Activated naive CD4-positive, alpha-beta T cell treated with anti-CD3 and anti-CD28 coated beads for 36 hours (primary cell): ENCODE measurements around the gene ATP6V0B. TPM values are rescaled to one million over a fixed set of nuclear protein-coding genes. Genes with fewer than 3 reads are reported as not detected.

Source experiments
- CTCF ChIA-PET: fragments of 350-600 bp; sonication (Branson Sonifier 250); formaldehyde crosslinking; loops from one replicate; lab custom pipeline; 2021; ENCODE audit warnings: antibody characterized with exemption; lab: Charles Lee
- DNase-seq: peaks from one replicate; pipeline ENCODE4 v3.0.0-alpha.2; 2020
- H3K27ac Mint-ChIP-seq: one replicate; pipeline ENCODE4 v1.8.0; 2021; ENCODE audit warnings: mild to moderate bottlenecking, mixed read lengths
- H3K27me3 Mint-ChIP-seq: one replicate; pipeline ENCODE4 v1.8.0; 2021; ENCODE audit warnings: low read depth, mixed read lengths
- H3K36me3 Mint-ChIP-seq: one replicate; pipeline ENCODE4 v1.8.0; 2021; ENCODE audit warnings: low read depth, mixed read lengths
- H3K4me1 Mint-ChIP-seq: one replicate; pipeline ENCODE4 v1.8.0; 2021; ENCODE audit warnings: low read depth, mixed read lengths
- H3K4me3 Mint-ChIP-seq: one replicate; pipeline ENCODE4 v1.8.0; 2021; ENCODE audit warnings: mild to moderate bottlenecking, moderate library complexity, mixed read lengths
- H3K9me3 Mint-ChIP-seq: one replicate; pipeline ENCODE4 v1.8.0; 2021; ENCODE audit warnings: mixed read lengths
- intact Hi-C: fragments of 100-400 bp; cut with micrococcal nuclease; formaldehyde crosslinking; loops from one replicate; pipeline ENCODE4 v1.15.1; 2023
- total RNA-seq, 2 experiments: library from RNA; stranded (reverse); gene quantifications; one replicate each; pipeline ENCODE4 v1.2.3, GENCODE V29; 2021

Gene ATP6V0B
- total RNA-seq, 2 experiments from 2014 or later: 44.2 to 52.6 TPM

GRCh38 chr1:43981636-43982035 lies 6.9 kb downstream of the ATP6V0B start:
- Mint-ChIP-seq H3K9me3 (no peaks in the 10 kb centered on the region), H3K27ac (no peak overlapping the region), H3K4me3 (no peak overlapping the region), H3K36me3 (peaks cover 33% of the 10 kb centered on the region), H3K4me1 (peaks cover 26% of the 10 kb centered on the region), H3K27me3 (no peaks in the 10 kb centered on the region)
- DNase-seq: no peak
- intact Hi-C loops: no loop called here
- CTCF ChIA-PET: no interaction called here

GRCh38 chr1:43982241-43982640 lies 7.5 kb downstream of the ATP6V0B start:
- peaks cover 20% of the 10 kb centered on the region for H3K4me1 Mint-ChIP-seq
- CTCF ChIA-PET: no interaction called here
- no peaks in the 10 kb centered on the region for H3K9me3 Mint-ChIP-seq
- peaks cover 27% of the 10 kb centered on the region for H3K36me3 Mint-ChIP-seq
- H3K27me3 Mint-ChIP-seq: no peaks in the 10 kb centered on the region
- no peak overlapping the region for H3K27ac Mint-ChIP-seq
- intact Hi-C loops: no loop called here
- no peak overlapping the region for H3K4me3 Mint-ChIP-seq
- DNase-seq: no peak

- Mint-ChIP-seq H3K36me3 (peaks cover 22% of the 10 kb centered on the region), H3K27ac (no peak overlapping the region), H3K4me1 (peaks cover 14% of the 10 kb centered on the region), H3K4me3 (no peak overlapping the region), H3K9me3 (no peaks in the 10 kb centered on the region), H3K27me3 (no peaks in the 10 kb centered on the region)
- intact Hi-C loops: no loop called here
- CTCF ChIA-PET: no interaction called here
- DNase-seq: no peak
Measured at GRCh38 chr1:43982808-43983207, 8.0 kb downstream of the ATP6V0B start.

- H3K9me3 Mint-ChIP-seq: no peaks in the 10 kb centered on the region
- H3K4me3 Mint-ChIP-seq: no peak overlapping the region
- H3K4me1 Mint-ChIP-seq: peaks cover 10% of the 10 kb centered on the region
- CTCF ChIA-PET: no interaction called here
- H3K27me3 Mint-ChIP-seq: no peaks in the 10 kb centered on the region
- no peak for DNase-seq
- intact Hi-C loops: no loop called here
- H3K27ac Mint-ChIP-seq: no peak overlapping the region
- H3K36me3 Mint-ChIP-seq: peaks cover 18% of the 10 kb centered on the region
Measured at GRCh38 chr1:43983253-43983899, 8.6 kb downstream of the ATP6V0B start.

GRCh38 chr1:43984855-43985254 lies 10.1 kb downstream of the ATP6V0B start:
- Mint-ChIP-seq H3K4me3 (no peak overlapping the region), H3K9me3 (no peaks in the 10 kb centered on the region), H3K27me3 (no peaks in the 10 kb centered on the region), H3K27ac (no peak overlapping the region), H3K36me3 (peaks cover 14% of the 10 kb centered on the region), H3K4me1 (peaks cover 6% of the 10 kb centered on the region)
- CTCF ChIA-PET: no interaction called here
- no peak for DNase-seq
- intact Hi-C loops: no loop called here

- Mint-ChIP-seq H3K4me1 (peaks cover 3% of the 10 kb centered on the region), H3K27ac (no peak overlapping the region), H3K27me3 (no peaks in the 10 kb centered on the region), H3K4me3 (no peak overlapping the region), H3K36me3 (peaks cover 8% of the 10 kb centered on the region), H3K9me3 (no peaks in the 10 kb centered on the region)
- CTCF ChIA-PET: interaction anchor here (1.3 kb wide), 1 partner anchor 62 kb away, joined by 4 read pairs; no protein-coding TSS in a partner anchor
- intact Hi-C loops: no loop called here
- no peak for DNase-seq
Measured at GRCh38 chr1:43985984-43986595, 11.3 kb downstream of the ATP6V0B start.

- intact Hi-C loops: no loop called here
- Mint-ChIP-seq H3K9me3 (no peaks in the 10 kb centered on the region), H3K36me3 (peaks cover 8% of the 10 kb centered on the region), H3K4me3 (no peak overlapping the region), H3K4me1 (peaks cover 5% of the 10 kb centered on the region), H3K27me3 (no peaks in the 10 kb centered on the region), H3K27ac (no peak overlapping the region)
- CTCF ChIA-PET: interaction anchor here (1.3 kb wide), 1 partner anchor 61 kb away, joined by 4 read pairs; no protein-coding TSS in a partner anchor
- no peak for DNase-seq
Measured at GRCh38 chr1:43986712-43987111, 12.0 kb downstream of the ATP6V0B start.

- no peak overlapping the region for H3K27ac Mint-ChIP-seq
- DNase-seq: no peak
- no peak overlapping the region for H3K4me3 Mint-ChIP-seq
- H3K27me3 Mint-ChIP-seq: no peaks in the 10 kb centered on the region
- peaks cover 5% of the 10 kb centered on the region for H3K4me1 Mint-ChIP-seq
- H3K36me3 Mint-ChIP-seq: peaks cover 8% of the 10 kb centered on the region
- no peaks in the 10 kb centered on the region for H3K9me3 Mint-ChIP-seq
- intact Hi-C loops: no loop called here
- CTCF ChIA-PET: interaction anchor here (0.8 to 1.3 kb wide), 2 partner anchors 11 to 61 kb away, joined by 3 to 4 read pairs; no protein-coding TSS in a partner anchor
Measured at GRCh38 chr1:43987159-43987902, 12.6 kb downstream of the ATP6V0B start.

GRCh38 chr1:43990271-43991199 lies 15.8 kb downstream of the ATP6V0B start:
- Mint-ChIP-seq H3K27me3 (no peaks in the 10 kb centered on the region), H3K9me3 (no peaks in the 10 kb centered on the region), H3K4me1 (peaks cover 5% of the 10 kb centered on the region), H3K4me3 (peak overlapping the region; percentile 89), H3K27ac (no peak overlapping the region), H3K36me3 (peaks cover 2% of the 10 kb centered on the region)
- CTCF ChIA-PET: interaction anchor here (1.0 to 2.0 kb wide), 3 partner anchors 15 to 58 kb away, joined by 3 to 5 read pairs (median 4); no protein-coding TSS in a partner anchor
- no peak for DNase-seq
- intact Hi-C loops: loop anchor here (1.0 to 5.0 kb wide), 5 partner anchors 16 to 338 kb away; partner anchors contain the start of genes ATP6V0B, IPO13 and KDM4A

GRCh38 chr1:43991200-43991475 lies 16.4 kb downstream of the ATP6V0B start:
- no peak overlapping the region for H3K27ac Mint-ChIP-seq
- H3K9me3 Mint-ChIP-seq: no peaks in the 10 kb centered on the region
- no peaks in the 10 kb centered on the region for H3K27me3 Mint-ChIP-seq
- H3K4me3 Mint-ChIP-seq: peak overlapping the region; percentile 89
- CTCF ChIA-PET: interaction anchor here (1.8 kb wide), 1 partner anchor 57 kb away, joined by 4 read pairs; no protein-coding TSS in a partner anchor
- intact Hi-C loops: loop anchor here (1.0 to 5.0 kb wide), 5 partner anchors 17 to 339 kb away; partner anchors contain the start of genes ATP6V0B, IPO13 and KDM4A
- DNase-seq: no peak
- H3K36me3 Mint-ChIP-seq: no peaks in the 10 kb centered on the region
- H3K4me1 Mint-ChIP-seq: peaks cover 5% of the 10 kb centered on the region

- Mint-ChIP-seq H3K27ac (peak within 1 kb of the TSS; percentile 53), H3K9me3 (no peaks in the 10 kb centered on the region), H3K36me3 (no peaks in the 10 kb centered on the region), H3K4me3 (peak within 1 kb of the TSS; percentile 89), H3K4me1 (peaks cover 5% of the 10 kb centered on the region), H3K27me3 (no peaks in the 10 kb centered on the region)
- DNase-seq: peak; percentile 74
- intact Hi-C loops: loop anchor here (1.0 to 5.0 kb wide), 5 partner anchors 17 to 339 kb away; partner anchors contain the start of genes ATP6V0B, IPO13 and KDM4A
- CTCF ChIA-PET: interaction anchor here (0.9 to 1.7 kb wide), 3 partner anchors 13 to 56 kb away, joined by 3 to 6 read pairs (median 6); no protein-coding TSS in a partner anchor
Measured at GRCh38 chr1:43991476-43992231, 16.9 kb downstream of the ATP6V0B start, which contains the start of gene CCDC24. Gene CCDC24, plus strand, starts transcription at chr1:43991599. Its CDS starts 280 bp downstream, at chr1:43991879.
